Stimulated activated effector memory CD8-positive, alpha-beta T cell treated with anti-CD3 and anti-CD28 coated beads, Interleukin-12 subunit alpha, Interleukin-12 subunit beta, amount 100 ng/mL, for 72 hours (primary cell): ENCODE results near the gene PTPRH.
"Not testable (repeated sequence)": the region's sequence is repeated elsewhere in the genome, so short reads cannot be mapped to it uniquely, and the experiment has no call there.

Source experiments
- ATAC-seq: fragments of 150-1000 bp; cut with Tn5 transposase; 2 replicates; pipeline ENCODE4 v1.10.0; 2021
- DNase-seq, 2 donors: peaks; one replicate each; pipeline ENCODE4 v3.0.0; 2021 to 2022; ENCODE audit warnings: low spot score in 2 of 2
- H3K27ac Mint-ChIP-seq: one replicate; pipeline ENCODE4 v1.8.0; 2022; ENCODE audit warnings: mild to moderate bottlenecking, mixed read lengths
- H3K36me3 Mint-ChIP-seq: one replicate; pipeline ENCODE4 v1.8.0; 2022; ENCODE audit warnings: mild to moderate bottlenecking, mixed read lengths
- H3K4me1 Mint-ChIP-seq: one replicate; pipeline ENCODE4 v1.8.0; 2022; ENCODE audit warnings: mixed read lengths
- H3K4me3 Mint-ChIP-seq: one replicate; pipeline ENCODE4 v1.8.0; 2022; ENCODE audit warnings: mild to moderate bottlenecking, mixed read lengths
- H3K9me3 Mint-ChIP-seq: one replicate; pipeline ENCODE4 v1.8.0; 2022; ENCODE audit warnings: mixed read lengths

The PTPRH gene

DNA sequence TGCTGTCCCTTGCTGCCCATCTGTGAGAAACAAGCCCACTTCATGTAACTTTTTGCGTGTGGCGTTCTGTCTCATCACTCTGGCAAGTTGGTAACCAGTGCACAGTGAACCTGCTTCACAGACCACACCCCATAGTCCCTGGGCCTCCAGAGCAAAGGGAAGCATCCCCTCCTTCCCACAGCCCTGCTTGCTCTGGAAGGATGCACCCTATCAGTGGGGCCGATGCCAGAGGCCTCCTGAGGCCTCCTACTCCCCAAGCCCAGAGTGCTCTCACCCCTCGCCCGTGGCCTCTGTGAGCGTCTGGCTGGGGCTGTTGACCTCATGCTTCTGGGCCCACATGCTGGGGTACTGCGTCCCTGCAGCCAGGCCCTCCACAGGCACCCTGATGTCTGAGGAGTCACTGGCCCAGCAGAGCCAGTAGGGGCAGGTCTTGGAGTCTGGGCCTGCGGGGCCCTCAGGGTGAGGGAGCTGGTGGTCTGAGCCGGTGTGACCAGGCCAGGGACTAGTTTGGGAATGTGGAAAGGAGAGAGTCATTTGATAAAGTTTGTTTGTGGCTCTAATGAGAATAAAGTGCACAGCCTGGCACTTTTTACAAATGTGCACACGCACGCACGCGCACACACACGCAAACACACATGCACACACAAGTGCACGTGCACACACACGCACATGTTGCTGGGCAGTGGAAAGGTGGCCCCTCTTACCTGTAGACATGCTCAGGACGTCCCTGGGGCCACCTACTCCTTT lies 14.2 kb upstream of the PTPRH start:
- no peak overlapping the region for H3K4me3 Mint-ChIP-seq
- DNase-seq (no peak), ATAC-seq (peak; percentile 11)
- no peaks in the 10 kb centered on the region for H3K9me3 Mint-ChIP-seq
- peaks cover 10% of the 10 kb centered on the region for H3K4me1 Mint-ChIP-seq
- peaks cover 47% of the 10 kb centered on the region for H3K36me3 Mint-ChIP-seq
- H3K27ac Mint-ChIP-seq: no peak overlapping the region

DNA sequence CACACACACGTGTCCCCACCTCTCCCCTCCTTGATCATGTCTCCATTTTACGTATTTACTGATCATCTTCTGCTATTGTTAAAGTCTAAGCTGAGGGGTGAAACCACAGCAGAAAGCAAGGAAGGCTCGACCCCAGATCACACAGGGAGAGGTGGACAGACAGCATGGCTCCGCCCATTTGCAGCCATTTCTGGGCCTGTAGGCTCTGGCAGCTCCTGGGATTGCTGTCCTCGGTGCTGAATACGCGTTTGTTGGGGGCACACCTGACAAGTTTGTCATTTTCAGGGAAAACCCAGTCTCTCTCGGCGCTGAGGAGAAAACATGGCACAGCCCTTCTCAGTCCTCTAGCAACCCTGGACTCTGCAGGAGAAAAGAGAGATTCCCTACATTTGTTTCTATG lies 11.2 kb upstream of the PTPRH start:
- DNase-seq (no peak), ATAC-seq (no peak)
- Mint-ChIP-seq H3K27ac (no peak overlapping the region), H3K4me1 (peaks cover 16% of the 10 kb centered on the region), H3K4me3 (no peak overlapping the region), H3K9me3 (no peaks in the 10 kb centered on the region), H3K36me3 (peaks cover 18% of the 10 kb centered on the region)

- Mint-ChIP-seq H3K9me3 (peaks cover 5% of the 10 kb centered on the region), H3K4me3 (peak overlapping the region; percentile 37), H3K4me1 (peaks cover 12% of the 10 kb centered on the region), H3K36me3 (peaks cover 5% of the 10 kb centered on the region), H3K27ac (no peak overlapping the region)
- DNase-seq (no peak), ATAC-seq (peak; percentile 61)
Observed at GRCh38 chr19:55216461-55217198, 7.3 kb upstream of the PTPRH start.

- Mint-ChIP-seq H3K4me3 (no peak overlapping the region), H3K36me3 (no peaks in the 10 kb centered on the region), H3K4me1 (peaks cover 12% of the 10 kb centered on the region), H3K9me3 (peaks cover 5% of the 10 kb centered on the region), H3K27ac (no peak overlapping the region)
- ATAC-seq (no peak), DNase-seq (no peak)
Observed at GRCh38 chr19:55213547-55213946, 4.2 kb upstream of the PTPRH start.

DNA sequence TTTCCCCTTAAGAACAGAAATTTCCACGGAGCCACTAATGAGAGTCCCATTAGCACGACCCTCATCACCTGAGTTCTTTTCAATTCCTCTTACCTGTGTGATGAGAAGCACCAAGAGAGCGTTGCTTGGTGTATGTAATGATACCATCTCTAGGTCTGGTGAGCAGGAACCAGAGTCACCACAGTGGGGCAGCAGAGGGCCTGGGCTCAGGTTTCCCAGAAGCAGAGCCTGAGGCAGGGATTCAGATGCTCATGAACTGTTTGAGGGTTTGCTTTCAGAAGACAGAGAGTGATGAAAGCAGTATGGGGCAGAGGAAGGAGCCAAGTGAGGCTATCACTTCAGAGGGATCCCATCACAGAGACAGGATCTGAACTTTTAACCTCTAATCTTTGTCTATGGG lies 3.1 kb upstream of the PTPRH start:
- no peak overlapping the region for H3K27ac Mint-ChIP-seq
- ATAC-seq (peak; percentile 52), DNase-seq (peak in 1 of 2 donors; percentile 72)
- H3K4me1 Mint-ChIP-seq: peaks cover 12% of the 10 kb centered on the region
- H3K9me3 Mint-ChIP-seq: peaks cover 5% of the 10 kb centered on the region
- H3K4me3 Mint-ChIP-seq: no peak overlapping the region
- H3K36me3 Mint-ChIP-seq: no peaks in the 10 kb centered on the region

DNA sequence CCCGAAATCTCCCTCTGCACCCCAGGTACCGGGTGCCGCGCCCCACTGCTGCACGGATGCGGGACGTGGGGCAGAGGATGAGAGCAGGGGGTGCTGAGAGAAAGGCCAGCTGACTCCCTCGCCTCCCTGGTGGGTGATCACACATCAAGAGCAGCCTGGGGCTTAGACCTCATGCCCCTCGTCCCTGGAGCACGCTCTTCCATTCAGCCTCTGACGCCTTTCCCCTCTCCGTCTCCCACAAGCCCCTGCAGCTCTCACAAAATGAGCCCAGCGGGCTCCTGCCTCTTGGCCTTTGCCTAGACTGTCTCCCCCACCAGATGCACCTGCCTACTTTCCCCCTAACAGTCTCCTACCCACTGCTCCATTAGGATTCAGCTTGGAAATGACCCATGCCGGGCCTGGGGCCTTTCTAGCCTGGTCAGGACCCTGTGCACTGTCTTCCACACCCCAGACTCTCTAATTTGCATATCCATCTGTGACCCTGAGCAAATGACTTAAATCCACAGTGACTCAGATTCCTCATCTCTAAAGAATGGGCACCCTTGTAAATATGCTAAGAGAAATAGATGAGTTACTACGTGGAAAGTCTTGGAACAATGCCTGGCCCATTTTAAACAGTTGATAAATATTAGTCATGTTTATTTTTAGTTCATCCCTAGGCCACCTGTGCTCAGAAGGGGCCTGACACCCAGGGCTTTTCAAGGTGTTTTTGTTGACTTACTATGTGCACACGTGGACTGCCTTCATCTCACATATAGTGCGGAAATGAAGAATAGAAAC lies 582 bp upstream of the PTPRH start:
- Mint-ChIP-seq H3K36me3 (no peaks in the 10 kb centered on the region), H3K27ac (no peak overlapping the region)
- no peak for DNase-seq

DNA sequence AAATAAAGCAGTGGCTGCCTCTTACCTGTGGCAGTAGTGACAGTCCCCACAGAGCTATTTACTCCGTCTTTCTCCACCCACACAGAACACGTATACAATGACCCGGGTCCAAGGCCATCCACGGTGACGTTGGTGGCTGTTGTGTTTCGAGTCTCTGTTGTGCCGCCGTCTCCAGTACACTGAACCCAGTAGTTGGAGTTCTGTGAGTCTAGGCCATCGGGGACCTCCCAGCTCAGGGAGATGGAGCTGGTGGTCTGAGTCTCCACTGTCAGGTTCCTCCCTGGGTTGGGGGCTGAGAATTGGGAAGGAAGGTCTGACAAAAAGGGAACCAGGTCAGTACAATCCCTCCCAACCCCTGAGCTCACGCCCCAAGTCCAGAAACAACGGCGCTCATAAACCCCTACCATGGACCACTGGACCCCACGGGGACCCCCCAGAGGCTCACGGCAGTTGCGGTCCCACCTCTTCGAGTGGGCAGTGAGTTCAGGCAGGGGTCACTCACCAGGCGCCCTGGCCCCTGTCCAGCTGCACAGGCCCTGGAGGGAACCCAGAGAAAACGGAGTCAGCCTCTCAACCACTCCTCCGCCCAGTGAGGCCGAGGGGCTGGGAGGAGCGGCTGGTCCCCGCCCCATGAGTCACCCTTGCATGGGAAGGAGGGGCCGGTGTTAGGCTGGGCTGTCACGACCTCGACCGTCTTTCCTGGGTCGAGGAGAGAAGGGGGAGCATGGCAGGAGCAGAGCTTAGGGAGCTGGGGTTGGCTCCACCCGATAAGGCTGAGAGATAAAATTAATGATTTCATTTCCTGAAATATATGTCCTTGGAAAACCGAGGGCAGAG lies 2.4 kb downstream of the PTPRH start:
- Mint-ChIP-seq H3K4me1 (peaks cover 8% of the 10 kb centered on the region), H3K4me3 (peak overlapping the region; percentile 29), H3K27ac (peak overlapping the region; percentile 85), H3K9me3 (no peaks in the 10 kb centered on the region), H3K36me3 (no peaks in the 10 kb centered on the region)
- DNase-seq (no peak), ATAC-seq (peak; percentile 92)

More for the DNA sequence above, 582 bp upstream of the PTPRH start:
- H3K4me3 Mint-ChIP-seq: no peak overlapping the region
- H3K9me3 Mint-ChIP-seq: peaks cover 5% of the 10 kb centered on the region
- ATAC-seq: no peak
- peaks cover 8% of the 10 kb centered on the region for H3K4me1 Mint-ChIP-seq

DNA sequence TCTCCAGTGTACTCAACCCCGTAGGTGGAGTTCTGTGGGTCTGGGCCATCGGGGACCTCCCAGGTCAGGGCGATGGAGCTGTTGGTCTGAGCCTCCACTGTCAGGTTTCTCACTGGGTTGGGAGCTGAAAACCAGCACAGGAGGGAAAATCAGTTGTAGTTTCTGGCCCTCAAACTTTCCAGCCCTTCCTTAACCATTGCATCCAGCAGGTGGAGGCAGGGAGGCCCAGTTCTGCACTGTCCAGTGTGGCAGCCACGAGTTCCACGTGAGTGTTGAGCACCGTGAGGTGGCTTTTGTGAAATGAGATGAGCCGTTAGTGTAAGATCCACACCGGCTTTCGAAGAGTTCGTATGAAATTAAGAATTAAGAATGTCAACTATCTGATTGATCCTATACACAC lies 7.1 kb downstream of the PTPRH start:
- not testable (repeated sequence) for H3K27ac Mint-ChIP-seq, H3K4me3 Mint-ChIP-seq, ATAC-seq, H3K9me3 Mint-ChIP-seq, H3K4me1 Mint-ChIP-seq, DNase-seq, H3K36me3 Mint-ChIP-seq

GRCh38 chr19:55199620-55200204 lies 9.6 kb downstream of the PTPRH start:
- no peak for DNase-seq
- Mint-ChIP-seq H3K9me3 (no peaks in the 10 kb centered on the region), H3K27ac (no peak overlapping the region), H3K4me1 (no peaks in the 10 kb centered on the region), H3K36me3 (no peaks in the 10 kb centered on the region), H3K4me3 (no peak overlapping the region)
- ATAC-seq: no peak

DNA sequence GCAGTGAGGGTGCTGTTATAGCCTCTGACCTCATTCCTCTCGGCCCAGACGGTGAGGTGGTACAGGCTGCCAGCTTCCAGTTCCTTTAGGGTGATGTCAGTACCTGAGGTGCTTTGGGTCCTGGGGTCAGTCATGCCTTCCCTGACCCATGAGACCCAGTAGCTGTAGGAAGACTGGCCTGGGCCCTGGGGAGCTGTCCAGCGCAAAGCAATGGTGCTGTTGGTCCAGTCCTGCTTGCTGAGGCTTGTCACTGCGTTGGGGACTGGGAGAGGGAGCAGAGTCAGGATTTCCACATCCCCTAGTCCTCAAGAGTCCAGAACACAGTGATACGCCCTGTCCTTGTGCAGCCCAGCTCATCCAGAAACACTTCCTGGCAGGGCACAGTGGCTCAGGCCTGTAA lies 10.7 kb downstream of the PTPRH start:
- H3K36me3 Mint-ChIP-seq: no peaks in the 10 kb centered on the region
- H3K4me3 Mint-ChIP-seq: no peak overlapping the region
- no peak for DNase-seq
- H3K9me3 Mint-ChIP-seq: no peaks in the 10 kb centered on the region
- no peak for ATAC-seq
- no peak overlapping the region for H3K27ac Mint-ChIP-seq
- H3K4me1 Mint-ChIP-seq: no peaks in the 10 kb centered on the region

- ATAC-seq (peak; percentile 48), DNase-seq (no peak)
- Mint-ChIP-seq H3K4me3 (no peak overlapping the region), H3K4me1 (no peaks in the 10 kb centered on the region), H3K27ac (no peak overlapping the region), H3K9me3 (no peaks in the 10 kb centered on the region), H3K36me3 (no peaks in the 10 kb centered on the region)
Observed at GRCh38 chr19:55197528-55197927, 11.8 kb downstream of the PTPRH start.

- Mint-ChIP-seq H3K27ac (no peak overlapping the region), H3K4me3 (no peak overlapping the region), H3K4me1 (no peaks in the 10 kb centered on the region), H3K9me3 (no peaks in the 10 kb centered on the region), H3K36me3 (no peaks in the 10 kb centered on the region)
- ATAC-seq: no peak
- no peak for DNase-seq
Observed at GRCh38 chr19:55196803-55197202, 12.5 kb downstream of the PTPRH start.

GRCh38 chr19:55193481-55193880 lies 15.8 kb downstream of the PTPRH start:
- Mint-ChIP-seq H3K27ac (no peak overlapping the region), H3K4me3 (no peak overlapping the region), H3K4me1 (no peaks in the 10 kb centered on the region), H3K36me3 (no peaks in the 10 kb centered on the region), H3K9me3 (no peaks in the 10 kb centered on the region)
- ATAC-seq: no peak
- DNase-seq: no peak

- ATAC-seq (no peak), DNase-seq (no peak)
- Mint-ChIP-seq H3K4me3 (no peak overlapping the region), H3K4me1 (no peaks in the 10 kb centered on the region), H3K27ac (no peak overlapping the region), H3K9me3 (no peaks in the 10 kb centered on the region), H3K36me3 (no peaks in the 10 kb centered on the region)
Observed at GRCh38 chr19:55189403-55189835, 19.9 kb downstream of the PTPRH start.
